Common myeloid progenitor, CD34-positive (primary cell): ENCODE measurements around the gene OSBPL6.
"Not testable (repeated sequence)": the region's sequence is repeated elsewhere in the genome, so short reads cannot be mapped to it uniquely, and the experiment has no call there.

Source experiments
- CTCF ChIA-PET: fragments of 350-600 bp; sonication (Branson Sonifier 250); formaldehyde crosslinking; loops from one replicate; lab custom pipeline; 2021; ENCODE audit warnings: antibody characterized with exemption; lab: Charles Lee
- POLR2A ChIA-PET: fragments of 350-600 bp; sonication (Branson Sonifier 250); formaldehyde crosslinking; loops from one replicate; lab custom pipeline; 2021; ENCODE audit warnings: antibody characterized with exemption; lab: Charles Lee
- DNase-seq, 3 donors: peaks; one replicate each; pipeline versions ENCODE4 v3.0.0 to v3.0.0-alpha.2; 2013
- H3K27ac ChIP-seq, 2 experiments: 1 replicate in 1 of 2; 2 replicates in 1 of 2; pipeline ENCODE4 v1.7.0; 2013; ENCODE audit warnings: inconsistent platforms in 2 of 2, low read length in 2 of 2, mild to moderate bottlenecking in 2 of 2, low read depth in 1 of 2, moderate library complexity in 1 of 2; ENCODE audit not compliant: severe bottlenecking in 2 of 2, insufficient read depth in 1 of 2, poor library complexity in 1 of 2
- H3K27me3 ChIP-seq, 5 experiments: replicated peaks in 2 of 5; 1 replicate in 3 of 5; 2 replicates in 2 of 5; pipeline versions ENCODE4 v1.6.1 to v1.7.0; 2013; ENCODE audit warnings: low read length in 4 of 5, mild to moderate bottlenecking in 2 of 5, moderate library complexity in 2 of 5, inconsistent platforms in 1 of 5; ENCODE audit not compliant: insufficient read depth in 5 of 5, control insufficient read depth in 4 of 5
- H3K36me3 ChIP-seq, 4 experiments: 1 replicate in 2 of 4; 2 replicates in 2 of 4; pipeline versions ENCODE4 v1.6.1 to v1.7.0; 2013; ENCODE audit warnings: low read length in 3 of 4, control low read depth in 1 of 4, mild to moderate bottlenecking in 1 of 4; ENCODE audit not compliant: control insufficient read depth in 4 of 4, insufficient read depth in 4 of 4
- H3K4me1 ChIP-seq, 4 experiments: 1 replicate in 3 of 4; 2 replicates in 1 of 4; pipeline versions ENCODE4 v1.6.1 to v1.7.1; 2013; ENCODE audit warnings: low read length in 3 of 4, mild to moderate bottlenecking in 3 of 4, control low read depth in 1 of 4, inconsistent platforms in 1 of 4, moderate library complexity in 1 of 4; ENCODE audit not compliant: control insufficient read depth in 4 of 4, insufficient read depth in 4 of 4; ENCODE audit errors: control extremely low read depth in 1 of 4
- H3K4me3 ChIP-seq, 7 experiments: 1 replicate in 4 of 7; 2 replicates in 3 of 7; pipeline versions ENCODE4 v1.5.1 to v1.7.0; 2013; ENCODE audit warnings: mild to moderate bottlenecking in 7 of 7, low read length in 6 of 7, moderate library complexity in 6 of 7, inconsistent platforms in 2 of 7, low read depth in 2 of 7, control low read depth in 1 of 7; ENCODE audit not compliant: insufficient read depth in 4 of 7, control insufficient read depth in 1 of 7; ENCODE audit errors: extremely low read depth in 1 of 7
- H3K9me3 ChIP-seq, 5 experiments: 1 replicate in 4 of 5; 2 replicates in 1 of 5; pipeline versions ENCODE4 v1.6.1 to v1.7.1; 2013; ENCODE audit warnings: low read length in 4 of 5, mild to moderate bottlenecking in 2 of 5, inconsistent platforms in 1 of 5, low read depth in 1 of 5, moderate library complexity in 1 of 5; ENCODE audit not compliant: control insufficient read depth in 4 of 5, insufficient read depth in 2 of 5; ENCODE audit errors: control extremely low read depth in 1 of 5
- WGBS: methylation state at CpG from one replicate; pipeline ENCODE4 v1.1.5; 2013; ENCODE audit not compliant: insufficient coverage; 5-methylcytosine and 5-hydroxymethylcytosine counted together

The OSBPL6 gene

GRCh38 chr2:178397002-178397605 is 202.8 kb downstream of the OSBPL6 start:
- Histone ChIP-seq H3K27me3 (no peaks in the 10 kb centered on the region), H3K36me3 (no peaks in the 10 kb centered on the region), H3K9me3 (no peaks in the 10 kb centered on the region), H3K4me1 (no peaks in the 10 kb centered on the region), H3K4me3 (no peak overlapping the region), H3K27ac (no peak overlapping the region)
- WGBS: 50% methylated on average over 2 of the region's 7 CpGs
- POLR2A ChIA-PET: no interaction called here
- CTCF ChIA-PET: interaction anchor here (1.1 to 18.6 kb wide), 6 partner anchors 20 to 127 kb away, joined by 4 to 278 read pairs (median 6); no protein-coding TSS in a partner anchor
- peak; percentile 60 to 68 (median 66) for DNase-seq

- ChIA-PET POLR2A (no interaction called here), CTCF (interaction anchor here (0.9 to 18.6 kb wide), 3 partner anchors 15 to 96 kb away, joined by 3 to 278 read pairs (median 3); no protein-coding TSS in a partner anchor)
- Histone ChIP-seq H3K27me3 (no peaks in the 10 kb centered on the region), H3K9me3 (no peaks in the 10 kb centered on the region), H3K36me3 (no peaks in the 10 kb centered on the region), H3K27ac (no peak overlapping the region), H3K4me3 (no peak overlapping the region), H3K4me1 (peaks cover 0 to 2% (median 0%) of the 10 kb centered on the region in 4 experiments)
- peak in 1 of 3 donors; percentile 45 for DNase-seq
- WGBS: no CpG with 5 or more reads among the region's 6 CpGs
These were observed 207.7 kb downstream of the OSBPL6 start for GRCh38 chr2:178401994-178402437.

GRCh38 chr2:178403671-178404306 is 209.5 kb downstream of the OSBPL6 start:
- DNase-seq: no peak
- Histone ChIP-seq H3K4me1 (peaks cover 0 to 2% (median 0%) of the 10 kb centered on the region in 4 experiments), H3K9me3 (no peaks in the 10 kb centered on the region), H3K36me3 (no peaks in the 10 kb centered on the region), H3K4me3 (no peak overlapping the region), H3K27ac (no peak overlapping the region), H3K27me3 (no peaks in the 10 kb centered on the region)
- POLR2A ChIA-PET: no interaction called here
- CTCF ChIA-PET: interaction anchor here (1.7 to 18.6 kb wide), 3 partner anchors 9 to 14 kb away, joined by 4 to 278 read pairs (median 5); no protein-coding TSS in a partner anchor
- WGBS: 86% methylated on average over 1 of the region's 3 CpGs

GRCh38 chr2:178404368-178404767 is 210.1 kb downstream of the OSBPL6 start:
- WGBS: 59% methylated on average over 4 of the region's 4 CpGs
- peaks cover 0 to 2% (median 0%) of the 10 kb centered on the region in 4 experiments for H3K4me1 ChIP-seq
- ChIA-PET CTCF (interaction anchor here (1.7 to 18.6 kb wide), 4 partner anchors 9 to 14 kb away, joined by 4 to 278 read pairs (median 5); no protein-coding TSS in a partner anchor), POLR2A (no interaction called here)
- DNase-seq: peak in 2 of 3 donors; percentile 67 to 73
- no peaks in the 10 kb centered on the region for H3K36me3 ChIP-seq
- H3K9me3 ChIP-seq: no peaks in the 10 kb centered on the region
- no peak overlapping the region for H3K4me3 ChIP-seq
- H3K27ac ChIP-seq: no peak overlapping the region
- no peaks in the 10 kb centered on the region for H3K27me3 ChIP-seq

GRCh38 chr2:178409261-178409660 is 214.9 kb downstream of the OSBPL6 start:
- no peaks in the 10 kb centered on the region for H3K27me3 ChIP-seq
- H3K27ac ChIP-seq: no peak overlapping the region
- CTCF ChIA-PET: no interaction called here
- H3K36me3 ChIP-seq: no peaks in the 10 kb centered on the region
- POLR2A ChIA-PET: no interaction called here
- no peaks in the 10 kb centered on the region for H3K9me3 ChIP-seq
- peaks cover 2 to 7% (median 4%) of the 10 kb centered on the region in 4 experiments for H3K4me1 ChIP-seq
- no peak overlapping the region for H3K4me3 ChIP-seq
- no CpG with 5 or more reads among the region's 5 CpGs for WGBS
- no peak for DNase-seq

GRCh38 chr2:178412047-178412446 is 217.7 kb downstream of the OSBPL6 start:
- Histone ChIP-seq H3K9me3 (no peaks in the 10 kb centered on the region), H3K27me3 (no peaks in the 10 kb centered on the region), H3K36me3 (no peaks in the 10 kb centered on the region), H3K27ac (no peak overlapping the region), H3K4me1 (peaks cover 6 to 17% (median 10%) of the 10 kb centered on the region in 4 experiments), H3K4me3 (no peak overlapping the region)
- WGBS: 100% methylated on average over 2 of the region's 3 CpGs
- POLR2A ChIA-PET: no interaction called here
- no peak for DNase-seq
- CTCF ChIA-PET: interaction anchor here (0.7 to 13.7 kb wide), 3 partner anchors 14 to 301 kb away, joined by 3 to 278 read pairs (median 8); partner anchors contain the start of gene RBM45

- H3K4me1 ChIP-seq: peaks cover 6 to 17% (median 10%) of the 10 kb centered on the region in 4 experiments
- H3K27me3 ChIP-seq, H3K9me3 ChIP-seq, H3K4me3 ChIP-seq, DNase-seq, H3K36me3 ChIP-seq, H3K27ac ChIP-seq, POLR2A ChIA-PET: not testable (repeated sequence)
- CTCF ChIA-PET: interaction anchor here (0.7 to 13.7 kb wide), 4 partner anchors 14 to 301 kb away, joined by 3 to 278 read pairs (median 14); partner anchors contain the start of gene RBM45
- 96% methylated on average over 7 of the region's 8 CpGs for WGBS
These were observed 218.1 kb downstream of the OSBPL6 start for GRCh38 chr2:178412453-178412852.
